Right renal cortex interstitium (tissue), 3 donors: ENCODE measurements around the gene APEH. TPM values are rescaled to one million over a fixed set of nuclear protein-coding genes. Genes with fewer than 3 reads are reported as not detected.

Experiments used
- DNase-seq, 3 donors: peaks; one replicate each; pipeline ENCODE4 v3.0.0-alpha.2; 2013; ENCODE audit warnings: low read depth in 3 of 3, low spot score in 2 of 3
- polyA plus RNA-seq, 3 donors: library from polyadenylated mRNA; unstranded; fragments of 120-200 nt; gene quantifications; one replicate each; pipeline ENCODE4 v1.2.1, GENCODE V29; 2013; ENCODE audit not compliant: insufficient read length in 3 of 3

Gene APEH
- polyA plus RNA-seq, 3 donors = 147 to 178 (median 155) TPM

DNA sequence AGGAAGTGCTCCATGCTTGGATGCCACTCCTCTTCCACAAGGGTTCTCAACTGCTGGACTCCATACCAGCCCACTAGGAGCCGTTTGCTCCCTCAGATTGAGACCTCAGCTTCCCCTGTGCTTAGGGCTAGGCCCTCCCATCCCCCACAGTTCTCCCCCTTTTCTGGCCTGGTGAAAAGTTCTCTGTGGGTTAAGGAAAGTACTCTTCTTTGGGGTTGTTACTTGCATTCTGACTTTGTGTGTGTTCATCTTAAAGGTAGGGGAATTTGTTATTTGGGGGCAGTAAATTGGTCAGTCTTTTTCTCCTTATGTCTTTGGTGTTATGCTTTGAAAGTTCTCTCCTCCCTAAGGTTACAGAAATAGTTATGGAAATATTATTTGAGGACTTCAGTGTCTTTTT, 24.0 kb upstream of the APEH start:
- no peak for DNase-seq

DNA sequence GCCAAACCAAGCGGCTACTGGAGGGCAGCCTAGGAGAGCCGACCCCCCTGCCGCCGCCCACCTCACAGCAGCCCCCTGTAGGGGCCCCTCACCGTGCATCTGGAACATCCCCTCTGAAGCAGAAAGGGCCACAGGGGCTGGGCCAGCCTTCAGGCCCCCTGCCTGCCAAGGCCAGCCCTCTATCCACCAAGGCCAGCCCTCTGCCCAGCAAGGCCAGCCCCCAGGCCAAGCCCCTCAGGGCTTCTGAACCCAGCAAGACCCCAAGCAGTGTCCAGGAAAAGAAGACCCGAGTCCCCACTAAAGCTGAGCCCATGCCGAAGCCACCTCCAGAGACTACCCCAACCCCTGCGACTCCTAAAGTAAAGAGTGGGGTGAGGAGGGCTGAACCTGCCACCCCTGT, 23.5 kb upstream of the APEH start:
- DNase-seq = no peak

DNA sequence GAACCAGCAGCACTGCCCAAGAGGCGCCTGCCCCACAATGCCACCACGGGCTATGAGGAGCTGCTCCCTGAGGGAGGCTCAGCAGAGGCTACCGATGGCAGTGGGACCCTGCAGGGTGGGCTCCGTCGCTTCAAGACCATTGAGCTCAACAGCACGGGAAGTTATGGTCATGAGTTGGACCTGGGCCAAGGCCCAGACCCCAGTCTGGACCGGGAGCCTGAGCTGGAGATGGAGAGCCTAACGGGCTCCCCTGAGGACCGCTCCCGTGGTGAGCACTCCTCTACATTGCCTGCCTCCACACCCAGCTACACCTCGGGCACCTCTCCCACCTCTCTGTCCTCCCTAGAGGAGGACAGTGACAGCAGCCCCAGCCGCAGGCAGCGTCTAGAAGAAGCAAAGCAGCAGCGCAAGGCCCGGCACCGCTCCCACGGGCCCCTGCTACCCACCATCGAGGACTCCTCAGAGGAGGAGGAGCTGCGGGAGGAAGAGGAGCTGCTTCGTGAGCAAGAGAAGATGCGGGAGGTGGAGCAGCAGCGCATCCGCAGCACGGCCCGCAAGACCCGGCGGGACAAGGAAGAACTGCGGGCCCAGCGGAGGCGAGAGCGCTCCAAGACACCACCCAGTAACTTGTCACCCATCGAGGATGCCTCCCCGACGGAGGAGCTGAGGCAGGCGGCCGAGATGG, 21.8 kb upstream of the APEH start:
- DNase-seq = no peak

GRCh38 chr3:49652903-49653415, 21.2 kb upstream of the APEH start:
- DNase-seq = no peak

DNA sequence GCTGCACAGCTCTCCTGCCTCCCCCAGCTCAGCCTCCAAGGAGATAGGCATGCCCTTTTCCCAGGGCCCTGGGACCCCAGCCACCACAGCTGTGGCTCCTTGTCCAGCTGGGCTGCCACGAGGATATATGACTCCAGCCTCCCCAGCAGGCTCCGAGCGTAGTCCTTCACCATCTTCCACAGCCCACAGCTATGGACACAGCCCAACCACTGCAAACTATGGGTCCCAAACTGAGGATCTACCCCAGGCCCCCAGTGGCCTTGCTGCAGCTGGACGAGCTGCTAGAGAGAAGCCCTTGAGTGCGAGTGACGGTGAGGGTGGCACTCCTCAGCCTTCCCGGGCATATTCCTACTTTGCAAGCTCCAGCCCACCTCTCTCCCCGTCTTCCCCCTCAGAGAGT, 20.5 kb upstream of the APEH start:
- DNase-seq = no peak

DNA sequence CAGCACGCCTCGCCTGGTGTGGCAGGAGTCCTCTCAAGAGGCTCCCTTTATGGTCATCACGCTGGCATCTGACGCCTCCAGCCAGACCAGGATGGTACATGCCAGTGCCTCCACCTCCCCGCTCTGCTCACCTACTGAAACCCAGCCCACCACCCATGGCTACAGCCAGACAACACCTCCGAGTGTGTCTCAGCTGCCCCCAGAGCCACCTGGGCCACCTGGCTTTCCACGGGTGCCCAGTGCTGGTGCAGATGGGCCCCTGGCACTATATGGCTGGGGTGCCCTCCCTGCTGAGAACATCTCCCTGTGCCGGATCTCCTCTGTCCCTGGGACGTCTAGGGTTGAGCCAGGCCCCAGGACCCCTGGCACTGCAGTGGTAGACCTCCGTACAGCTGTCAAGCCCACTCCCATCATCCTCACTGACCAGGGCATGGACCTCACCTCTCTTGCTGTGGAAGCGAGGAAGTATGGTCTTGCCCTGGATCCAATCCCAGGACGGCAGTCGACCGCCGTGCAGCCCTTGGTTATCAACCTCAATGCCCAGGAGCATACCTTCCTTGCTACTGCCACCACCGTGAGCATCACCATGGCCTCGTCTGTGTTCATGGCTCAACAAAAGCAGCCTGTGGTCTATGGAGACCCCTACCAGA, 19.9 kb upstream of the APEH start:
- DNase-seq = no peak

DNA sequence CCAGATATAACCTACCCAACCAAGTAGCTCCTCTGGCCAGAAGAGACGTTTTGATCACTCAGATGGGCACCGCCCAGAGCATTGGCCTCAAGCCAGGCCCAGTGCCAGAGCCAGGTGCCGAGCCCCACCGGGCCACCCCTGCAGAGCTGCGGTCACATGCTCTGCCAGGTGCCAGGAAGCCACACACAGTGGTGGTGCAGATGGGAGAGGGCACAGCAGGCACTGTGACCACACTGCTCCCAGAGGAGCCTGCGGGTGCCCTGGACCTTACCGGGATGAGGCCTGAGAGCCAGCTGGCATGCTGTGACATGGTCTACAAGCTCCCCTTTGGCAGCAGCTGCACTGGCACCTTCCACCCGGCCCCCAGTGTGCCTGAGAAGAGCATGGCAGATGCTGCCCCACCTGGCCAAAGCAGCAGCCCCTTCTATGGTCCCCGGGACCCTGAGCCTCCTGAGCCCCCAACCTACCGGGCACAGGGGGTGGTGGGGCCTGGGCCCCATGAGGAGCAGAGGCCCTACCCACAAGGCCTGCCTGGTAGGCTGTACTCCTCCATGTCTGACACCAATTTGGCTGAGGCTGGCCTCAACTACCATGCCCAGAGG, 19.1 kb upstream of the APEH start:
- DNase-seq = no peak

- DNase-seq = no peak
Measured at GRCh38 chr3:49655731-49656285, 18.3 kb upstream of the APEH start.

DNA sequence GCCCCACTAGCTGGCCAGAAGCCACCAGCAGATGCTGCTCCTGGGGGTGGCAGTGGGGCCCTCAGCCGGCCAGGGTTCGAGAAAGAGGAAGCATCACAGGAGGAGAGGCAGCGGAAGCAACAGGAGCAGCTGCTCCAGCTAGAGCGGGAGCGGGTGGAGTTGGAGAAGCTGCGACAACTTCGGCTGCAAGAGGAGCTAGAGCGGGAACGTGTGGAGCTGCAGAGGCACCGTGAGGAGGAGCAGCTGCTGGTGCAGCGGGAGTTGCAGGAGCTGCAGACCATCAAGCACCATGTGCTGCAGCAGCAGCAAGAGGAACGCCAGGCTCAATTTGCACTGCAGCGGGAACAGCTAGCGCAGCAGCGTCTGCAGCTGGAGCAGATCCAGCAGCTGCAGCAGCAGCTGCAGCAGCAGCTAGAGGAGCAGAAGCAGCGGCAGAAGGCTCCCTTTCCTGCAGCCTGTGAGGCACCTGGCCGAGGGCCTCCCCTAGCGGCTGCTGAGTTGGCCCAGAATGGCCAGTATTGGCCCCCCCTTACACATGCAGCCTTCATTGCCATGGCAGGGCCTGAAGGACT, 17.5 kb upstream of the APEH start:
- no peak for DNase-seq

GRCh38 chr3:49657208-49657915, 16.8 kb upstream of the APEH start:
- DNase-seq = no peak

- no peak for DNase-seq
Measured at GRCh38 chr3:49658711-49659110, 15.4 kb upstream of the APEH start.

DNA sequence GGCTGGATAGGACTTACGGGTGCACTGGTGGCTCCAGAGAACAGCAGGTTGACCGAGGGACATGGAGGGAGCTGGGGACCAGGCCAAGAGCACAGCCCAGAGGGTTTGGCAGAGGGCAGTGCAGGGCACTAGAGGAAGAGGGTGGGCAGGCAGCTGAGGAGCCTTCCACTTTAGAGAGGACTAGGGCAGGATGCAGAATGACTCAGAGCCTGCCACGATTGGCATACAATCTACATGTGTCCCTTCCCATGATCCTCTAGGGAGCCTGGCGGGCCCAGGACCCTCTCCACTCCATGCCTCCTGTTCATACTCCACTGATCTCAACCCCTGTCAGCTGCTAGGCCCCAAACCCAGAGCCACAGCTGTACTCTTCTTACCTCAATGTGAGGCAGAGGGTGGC, 14.4 kb upstream of the APEH start:
- DNase-seq = no peak

GRCh38 chr3:49661281-49661680, 12.9 kb upstream of the APEH start:
- DNase-seq = no peak

- DNase-seq = no peak
Measured at GRCh38 chr3:49662021-49662420, 12.1 kb upstream of the APEH start.

GRCh38 chr3:49662720-49663413, 11.3 kb upstream of the APEH start:
- DNase-seq = no peak

GRCh38 chr3:49663831-49664230, 10.3 kb upstream of the APEH start:
- no peak for DNase-seq

DNA sequence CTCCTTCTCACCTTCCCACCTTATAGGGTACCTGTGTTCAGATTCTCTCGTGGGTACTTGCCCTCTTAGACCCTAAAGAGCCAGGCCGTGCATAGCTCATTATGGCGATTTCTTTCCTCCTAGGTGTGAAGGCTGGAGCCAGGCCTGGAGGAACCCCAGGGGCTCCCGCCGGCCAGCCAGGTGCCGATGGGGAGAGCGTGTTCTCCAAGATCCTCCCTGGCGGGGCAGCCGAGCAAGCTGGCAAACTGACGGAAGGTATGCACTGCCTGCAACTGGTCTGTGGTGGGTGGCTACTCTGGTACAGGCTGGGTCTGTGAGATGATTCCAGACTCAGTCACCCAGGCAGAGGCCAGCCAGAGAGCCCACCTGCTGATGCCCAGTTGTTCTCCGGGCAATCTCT, 9.9 kb upstream of the APEH start:
- DNase-seq = no peak

DNA sequence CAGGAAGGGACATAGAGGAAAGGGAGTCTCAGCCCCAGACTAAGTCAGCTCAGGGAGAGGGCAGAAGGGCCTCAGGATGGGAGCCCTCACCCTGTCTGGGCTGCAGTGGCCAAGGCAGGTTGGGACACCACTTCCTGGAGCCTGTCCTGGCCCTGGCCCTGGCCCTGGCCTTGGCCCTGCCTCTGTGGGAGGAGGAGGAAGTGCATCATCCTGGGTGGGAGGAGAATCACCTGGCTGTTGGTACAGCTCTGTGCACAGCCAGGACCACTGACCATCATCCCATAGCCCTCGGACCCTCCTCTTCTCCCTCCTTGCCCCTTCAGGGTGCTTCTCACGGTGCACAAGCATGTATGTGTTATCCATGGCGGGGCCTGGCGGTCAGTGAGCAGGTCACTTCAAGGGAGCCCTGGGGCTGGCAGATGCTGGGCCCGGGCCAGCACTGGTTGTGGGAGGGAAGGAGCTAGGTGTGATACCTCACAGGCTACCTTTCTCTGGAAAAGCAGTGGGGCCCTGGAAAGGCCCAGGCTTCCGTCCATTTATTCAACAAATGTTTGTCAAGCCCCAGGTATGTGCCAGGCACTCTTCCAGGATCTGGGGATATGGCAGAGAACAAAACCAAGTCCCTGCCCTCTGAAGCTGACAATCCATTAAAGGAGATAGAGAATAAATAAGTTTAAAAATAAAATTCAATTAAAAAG, 8.2 kb upstream of the APEH start:
- DNase-seq = no peak

DNA sequence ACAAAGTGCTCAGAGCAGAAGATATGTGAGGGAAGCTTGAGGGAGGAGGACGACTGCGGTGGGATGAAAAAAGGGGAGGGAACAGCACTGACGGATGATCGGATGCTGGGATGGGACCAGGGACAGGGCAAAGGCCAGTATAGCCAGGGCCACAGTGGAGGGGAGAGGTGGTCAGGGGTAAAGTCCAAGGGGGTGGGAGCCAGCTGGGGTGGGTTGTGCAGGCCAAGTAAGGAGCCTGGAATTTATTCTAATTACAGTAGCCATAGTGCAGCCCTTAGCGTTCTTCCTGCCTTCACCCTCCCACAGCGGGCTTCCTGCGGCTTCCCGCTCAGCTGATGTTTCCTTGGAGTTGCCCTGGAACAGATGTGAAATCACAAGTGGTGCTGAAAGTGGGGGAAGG, 7.6 kb upstream of the APEH start:
- no peak for DNase-seq
